WTC11 (cell line): ENCODE measurements around the gene MTSS2. TPM values are rescaled to one million over a fixed set of nuclear protein-coding genes. Genes with fewer than 3 reads are reported as not detected.

Experiments used
- ATAC-seq: fragments of 200-7000 bp; cut with Tn5 transposase; 2 replicates; pipeline ENCODE4 v1.10.0; 2021; ENCODE audit warnings: mild to moderate bottlenecking, moderate library complexity
- CTCF ChIA-PET: fragments of 300-600 bp; sonication (Branson Sonifier 250); formaldehyde crosslinking; loops from one replicate; lab custom pipeline; 2021; ENCODE audit warnings: antibody characterized with exemption; lab: Charles Lee
- POLR2A ChIA-PET: fragments of 350-600 bp; sonication (Branson Sonifier 250); formaldehyde crosslinking; loops from one replicate; lab custom pipeline; 2021; ENCODE audit warnings: antibody characterized with exemption; lab: Charles Lee
- DNase-seq: peaks from one replicate; pipeline ENCODE4 v3.0.0; 2021; ENCODE audit warnings: low spot score
- H3K27ac Mint-ChIP-seq: 2 replicates; pipeline ENCODE4 v1.8.0; 2021; ENCODE audit warnings: mixed read lengths
- H3K27me3 Mint-ChIP-seq: 2 replicates; pipeline ENCODE4 v1.8.0; 2021; ENCODE audit warnings: low read depth, mild to moderate bottlenecking, moderate library complexity, mixed read lengths
- H3K36me3 Mint-ChIP-seq: 2 replicates; pipeline ENCODE4 v1.8.0; 2021; ENCODE audit warnings: mixed read lengths
- H3K4me1 Mint-ChIP-seq: 2 replicates; pipeline ENCODE4 v1.8.0; 2022; ENCODE audit warnings: mixed read lengths
- H3K4me3 Mint-ChIP-seq: 2 replicates; pipeline ENCODE4 v1.8.0; 2021; ENCODE audit warnings: mild to moderate bottlenecking, moderate library complexity, mixed read lengths
- H3K9me3 Mint-ChIP-seq: 2 replicates; pipeline ENCODE4 v1.8.0; 2021; ENCODE audit warnings: mixed read lengths
- ATF6 ChIP-seq: sonication (generic); formaldehyde crosslinking; IDR thresholded peaks from 2 replicates; pipeline ENCODE4 v1.8.1; 2023; ENCODE audit warnings: mild to moderate bottlenecking, missing genetic modification reagents
- E2F4 ChIP-seq: sonication (generic); formaldehyde crosslinking; IDR thresholded peaks from 2 replicates; pipeline ENCODE4 v1.8.1; 2022; ENCODE audit warnings: low read depth, mild to moderate bottlenecking, moderate library complexity, missing genetic modification reagents, borderline replicate concordance
- FOXJ3 ChIP-seq: sonication (generic); formaldehyde crosslinking; IDR thresholded peaks from 2 replicates; pipeline ENCODE4 v1.9.0; 2021; ENCODE audit warnings: missing genetic modification reagents, mild to moderate bottlenecking, borderline replicate concordance
- FOXK1 ChIP-seq: sonication (generic); formaldehyde crosslinking; IDR thresholded peaks from 2 replicates; pipeline ENCODE4 v1.8.0; 2022; ENCODE audit warnings: mild to moderate bottlenecking, moderate library complexity, missing genetic modification reagents
- GTF2I ChIP-seq: fragments of 250-450 bp; sonication (Bioruptor Pico); conservative IDR thresholded peaks from 2 replicates; pipeline ENCODE4 v1.4.0; 2021; ENCODE audit warnings: mild to moderate bottlenecking
- MXD4 ChIP-seq: fragments of 250-450 bp; sonication (Bioruptor Pico); IDR thresholded peaks from 2 replicates; pipeline ENCODE4 v1.8.0; 2021; ENCODE audit warnings: mild to moderate bottlenecking, moderate library complexity, borderline replicate concordance
- NFYB ChIP-seq: sonication (generic); formaldehyde crosslinking; conservative IDR thresholded peaks from 2 replicates; pipeline ENCODE4 v1.8.0; 2022; ENCODE audit warnings: low read depth, missing genetic modification reagents
- NR2C2 ChIP-seq: sonication (generic); formaldehyde crosslinking; IDR thresholded peaks from 2 replicates; pipeline ENCODE4 v1.8.0; 2022; ENCODE audit warnings: mild to moderate bottlenecking, missing genetic modification reagents
- NR3C1 ChIP-seq: sonication (generic); formaldehyde crosslinking; conservative IDR thresholded peaks from 2 replicates; pipeline ENCODE4 v1.8.1; 2023; ENCODE audit warnings: low read depth, mild to moderate bottlenecking, missing genetic modification reagents
- SMAD3 ChIP-seq: sonication (generic); formaldehyde crosslinking; IDR thresholded peaks from 2 replicates; pipeline ENCODE4 v1.8.0; 2022; ENCODE audit warnings: missing genetic modification reagents, mild to moderate bottlenecking, borderline replicate concordance
- SOX15 ChIP-seq: fragments of 250-450 bp; sonication (Bioruptor Pico); IDR thresholded peaks from 2 replicates; pipeline ENCODE4 v1.9.0; 2021; ENCODE audit warnings: mild to moderate bottlenecking
- SP1 ChIP-seq: sonication (generic); formaldehyde crosslinking; conservative IDR thresholded peaks from 2 replicates; pipeline ENCODE4 v1.8.1; 2022; ENCODE audit warnings: missing genetic modification reagents
- STAT6 ChIP-seq: sonication (generic); formaldehyde crosslinking; conservative IDR thresholded peaks from 2 replicates; pipeline ENCODE4 v1.8.1; 2023; ENCODE audit warnings: mild to moderate bottlenecking, low read depth, missing genetic modification reagents, moderate library complexity
- USF2 ChIP-seq: sonication (generic); formaldehyde crosslinking; IDR thresholded peaks from 2 replicates; pipeline ENCODE4 v1.8.1; 2023; ENCODE audit warnings: mild to moderate bottlenecking, missing genetic modification reagents, moderate library complexity
- ZBTB43 ChIP-seq: sonication (generic); formaldehyde crosslinking; IDR thresholded peaks from 2 replicates; pipeline ENCODE4 v1.8.1; 2023; ENCODE audit warnings: mild to moderate bottlenecking, missing genetic modification reagents
- ZNF219 ChIP-seq: sonication (generic); formaldehyde crosslinking; IDR thresholded peaks from 2 replicates; pipeline ENCODE4 v1.8.0; 2023; ENCODE audit warnings: missing genetic modification reagents, mild to moderate bottlenecking, borderline replicate concordance
- ZNF532 ChIP-seq: fragments of 250-450 bp; sonication (Bioruptor Pico); IDR thresholded peaks from 2 replicates; pipeline ENCODE4 v1.9.0; 2021; ENCODE audit warnings: mild to moderate bottlenecking, borderline replicate concordance
- total RNA-seq: library from RNA; stranded (reverse); gene quantifications from 3 replicates; pipeline ENCODE4 v1.2.3, GENCODE V29; 2021

Gene MTSS2
- total RNA-seq, 1 experiment from 2014 or later = 28.3 TPM

GRCh38 chr16:70723740-70724145 is 37.9 kb upstream of the MTSS2 start:
- ChIA-PET POLR2A (no interaction called here), CTCF (interaction anchor here (1.2 to 1.7 kb wide), 2 partner anchors 14 to 47 kb away, joined by 4 read pairs; no protein-coding TSS in a partner anchor)

GRCh38 chr16:70721202-70721963 is 35.5 kb upstream of the MTSS2 start:
- Mint-ChIP-seq H3K27me3 (no peaks in the 10 kb centered on the region), H3K9me3 (peaks cover 15% of the 10 kb centered on the region), H3K27ac (peak overlapping the region; percentile 14; the same call in 1 of the 2 replicates), H3K4me1 (peaks cover 5% of the 10 kb centered on the region), H3K36me3 (peaks cover 22% of the 10 kb centered on the region), H3K4me3 (no peak overlapping the region)
- DNase-seq = no peak
- CTCF ChIA-PET = no interaction called here
- POLR2A ChIA-PET = no interaction called here
- no peak for ATAC-seq
- TF ChIP-seq SOX15 (no peak), ZNF219 (CRISPR knock-in tag) (no peak), E2F4 (CRISPR knock-in tag) (no peak), NFYB (no peak), FOXJ3 (CRISPR knock-in tag) (no peak), STAT6 (CRISPR knock-in tag) (no peak), SMAD3 (no peak), NR2C2 (no peak), MXD4 (no peak), SP1 (CRISPR knock-in tag) (no peak), USF2 (CRISPR knock-in tag) (no peak), GTF2I (CRISPR knock-in tag) (no peak), ZNF532 (CRISPR knock-in tag) (no peak)

More at GRCh38 chr16:70723740-70724145, 37.9 kb upstream of the MTSS2 start:
- TF ChIP-seq ATF6 (no peak), FOXK1 (no peak), NR3C1 (no peak), ZBTB43 (CRISPR knock-in tag) (no peak)
- ATAC-seq (no peak), DNase-seq (no peak)
- H3K27ac Mint-ChIP-seq = no peak overlapping the region
- H3K9me3 Mint-ChIP-seq = peaks cover 15% of the 10 kb centered on the region
- H3K36me3 Mint-ChIP-seq = peaks cover 22% of the 10 kb centered on the region
- H3K27me3 Mint-ChIP-seq = no peaks in the 10 kb centered on the region
- H3K4me1 Mint-ChIP-seq = peaks cover 4% of the 10 kb centered on the region
- H3K4me3 Mint-ChIP-seq = no peak overlapping the region
